ENCODE data around the gene OCIAD1. TPM values are rescaled to one million over a fixed set of nuclear protein-coding genes. Genes with fewer than 3 reads are reported as not detected.

The OCIAD1 gene, protein sequence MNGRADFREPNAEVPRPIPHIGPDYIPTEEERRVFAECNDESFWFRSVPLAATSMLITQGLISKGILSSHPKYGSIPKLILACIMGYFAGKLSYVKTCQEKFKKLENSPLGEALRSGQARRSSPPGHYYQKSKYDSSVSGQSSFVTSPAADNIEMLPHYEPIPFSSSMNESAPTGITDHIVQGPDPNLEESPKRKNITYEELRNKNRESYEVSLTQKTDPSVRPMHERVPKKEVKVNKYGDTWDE
- 135 TPM for total RNA-seq

DNA sequence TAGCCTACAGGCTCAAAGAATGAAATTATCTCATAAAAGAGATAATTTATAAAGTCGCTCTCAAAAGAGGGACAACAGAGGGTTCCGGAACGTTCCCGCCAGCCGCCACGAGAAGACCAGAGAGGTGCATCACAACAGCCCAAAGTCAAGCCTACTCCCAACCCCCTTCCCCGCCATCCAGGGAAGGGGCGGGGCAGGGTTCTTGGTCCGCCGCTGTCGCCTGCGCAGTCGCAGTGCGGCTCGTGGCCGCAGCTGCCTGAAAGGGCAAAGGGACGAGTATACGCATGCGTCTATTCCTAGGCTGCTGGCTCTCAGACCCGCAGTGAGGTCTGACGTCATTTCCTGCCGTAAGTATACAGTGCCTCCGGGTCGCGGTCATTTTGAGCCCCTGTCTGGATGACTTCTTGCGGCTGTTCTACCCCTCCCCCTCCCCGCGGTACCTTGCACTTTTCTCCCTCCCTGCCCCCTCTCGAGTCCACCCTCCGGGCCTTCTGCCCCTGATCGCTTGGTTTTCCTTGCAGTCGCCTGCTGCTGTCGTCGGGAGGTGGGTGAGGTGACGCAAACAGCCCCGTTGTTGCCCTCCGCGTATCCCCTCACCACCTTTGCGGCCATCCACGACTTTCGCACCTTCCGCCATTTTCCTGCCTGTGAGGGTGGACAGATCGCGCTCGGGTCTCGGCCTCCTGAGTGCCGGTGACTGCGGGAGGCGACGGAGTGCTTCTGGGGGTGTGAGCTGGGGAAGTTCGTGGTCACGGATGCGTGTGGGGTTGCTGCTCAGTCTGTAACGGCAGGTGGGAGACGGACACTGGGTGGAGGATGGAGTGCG, at the start of gene OCIAD1:
TSS of gene OCIAD1 (plus strand) at position 383 of the 826 bp plus-strand sequence. CDS start 1,537 bp downstream, outside the sequence.

DNA sequence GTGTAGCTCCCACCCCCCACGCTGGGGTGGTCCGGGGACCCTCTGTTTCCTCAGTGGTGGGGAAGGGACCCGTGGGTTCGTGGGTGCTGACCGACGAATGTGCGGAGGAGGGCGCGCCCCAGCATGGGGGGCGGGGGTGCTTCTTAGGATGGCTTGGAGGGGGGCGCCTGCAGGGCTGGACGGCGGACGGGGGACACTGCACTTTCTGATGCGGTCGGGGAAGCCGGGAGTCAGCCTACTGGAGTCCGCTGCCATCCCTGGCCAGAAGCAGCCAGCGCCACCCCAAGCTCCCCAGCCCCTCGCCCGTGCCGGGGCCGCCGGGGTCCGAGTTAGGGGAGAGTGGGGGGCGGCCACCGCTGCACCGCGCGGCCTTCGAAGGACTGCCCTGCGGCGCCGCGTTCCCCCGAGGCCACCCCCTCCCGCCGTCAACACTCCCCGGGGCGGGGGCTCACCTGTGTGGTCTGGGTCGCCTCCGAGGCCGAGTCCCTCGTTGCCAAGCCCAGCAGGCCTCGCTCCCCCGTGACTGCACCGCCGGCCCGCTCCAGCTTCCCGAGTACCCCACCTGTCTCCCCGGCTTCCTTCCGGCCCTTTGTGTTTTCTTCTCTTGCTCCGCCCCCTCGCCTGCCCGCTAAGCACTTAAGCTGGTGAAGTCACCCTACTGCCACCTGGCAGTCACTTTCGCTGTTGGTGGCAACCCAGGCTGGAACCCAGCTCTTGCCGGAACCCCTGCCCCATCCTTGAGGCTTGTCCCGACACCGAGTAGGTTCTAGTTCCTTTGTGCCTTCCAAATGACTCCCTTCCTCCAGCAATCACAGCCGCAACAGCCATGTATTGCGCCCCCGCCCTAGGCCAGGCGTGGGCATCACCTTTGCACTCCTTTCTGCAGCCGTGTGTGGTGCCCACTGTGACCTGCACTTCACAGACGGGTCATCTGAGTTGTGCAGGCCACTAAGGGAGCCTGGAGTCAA, 75.6 kb downstream of the OCIAD1 start, which contains the start of gene OCIAD2:
TSS of gene OCIAD2 (minus strand) at position 569 of the 968 bp plus-strand sequence. CDS start 2,225 bp downstream, outside the sequence.

Other genes with a start within 250 kb of the OCIAD1 start
- 116 TPM for gene FRYL, start 50.8 kb upstream of the OCIAD1 start, total RNA-seq
- 40.2 TPM for gene OCIAD2, start 75.7 kb downstream of the OCIAD1 start, total RNA-seq
- gene CWH43, start 155.2 kb downstream of the OCIAD1 start, total RNA-seq: 12.3 TPM

All from metanephros (tissue), 1 donor.